ENCODE results near the gene MCC. TPM values are rescaled to one million over a fixed set of nuclear protein-coding genes. Genes with fewer than 3 reads are reported as not detected.

Gene MCC
- total RNA-seq, 1 experiment from 2014 or later, result 7.1 TPM

DNA sequence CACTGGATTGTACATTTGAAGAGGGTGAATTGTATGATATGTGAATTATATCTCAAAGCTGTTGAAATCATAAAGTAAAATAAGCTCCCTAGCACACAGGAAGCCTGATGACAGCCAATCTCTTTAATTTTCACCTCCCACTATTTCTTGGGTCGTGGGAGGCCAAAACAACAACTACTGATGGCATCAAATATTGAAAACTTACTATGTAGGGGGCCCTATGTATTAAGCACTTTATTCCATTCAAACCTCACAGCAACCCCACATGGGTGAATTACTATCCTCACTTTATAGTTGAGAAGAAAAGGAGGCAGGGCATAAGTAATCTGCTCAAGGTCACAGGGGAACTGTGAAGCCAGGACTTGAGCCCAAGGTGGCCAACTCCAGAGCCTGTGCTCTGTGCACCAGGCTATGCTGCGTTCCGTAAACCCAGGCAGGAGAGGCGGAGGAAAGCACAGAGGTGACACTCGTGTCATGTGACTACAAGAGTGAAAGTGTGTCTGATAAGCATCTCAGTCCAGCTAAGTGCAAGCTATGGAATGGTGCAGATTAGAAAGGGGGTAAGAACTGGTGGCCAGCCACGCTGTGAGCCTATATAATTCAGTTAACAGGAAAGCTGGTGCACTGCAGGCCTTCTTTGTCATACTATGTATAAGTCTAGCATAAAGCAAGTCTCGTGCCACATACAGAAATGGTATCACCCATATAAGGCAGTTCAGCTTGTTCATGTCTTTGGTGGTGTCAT is 290.6 kb downstream of the MCC start:
- no peaks in the 10 kb centered on the region for H3F3A ChIP-seq (ENCODE audit: low read length, unreplicated experiment)
- H3K27me3 ChIP-seq (ENCODE audit: low read length), result peaks cover 8% of the 10 kb centered on the region; the same call in 1 of the 2 replicates
- no peaks in the 10 kb centered on the region for H3K36me3 ChIP-seq (ENCODE audit: low read depth, low read length)
- no peaks in the 10 kb centered on the region for H3K79me2 ChIP-seq (ENCODE audit: low read length)
- no peak overlapping the region for H2AFZ ChIP-seq (ENCODE audit: low read length)
- TF ChIP-seq EZH2 (IDR thresholded peaks at IDR 0.05; ENCODE audit: low read length, unreplicated experiment) (no peak), EZH2phosphoT487 (IDR thresholded peaks at IDR 0.05; ENCODE audit: borderline replicate concordance, low read length) (no peak), CTCF (conservative IDR thresholded peaks at IDR 0.05; ENCODE audit: low read depth, low read length) (no peak)
- no peak overlapping the region for H3K9ac ChIP-seq (ENCODE audit: low read length)
- DNase-seq, result no peak
- ChIA-PET CTCF (no interaction called here), POLR2A (ENCODE audit: unreplicated experiment) (no interaction called here)
- ATAC-seq, result no peak
- H4K20me1 ChIP-seq (ENCODE audit: low read length), result no peaks in the 10 kb centered on the region
- BruUV-seq (replicated peaks), result no TSS peak
- H3K27ac ChIP-seq (ENCODE audit: low read length), result no peak overlapping the region
- no peak overlapping the region for H3K4me3 ChIP-seq (ENCODE audit: low read length)
- H3K4me2 ChIP-seq (ENCODE audit: low read length), result no peak overlapping the region
- no peaks in the 10 kb centered on the region for H3K9me2 ChIP-seq (replicated peaks; ENCODE audit: low read length)
- intact Hi-C loops (cut with micrococcal nuclease), result no loop called here
- H3K4me1 ChIP-seq (ENCODE audit: insufficient read depth, low read length), result peaks cover 3% of the 10 kb centered on the region; the same call in 1 of the 2 replicates
- H3K9me3 ChIP-seq (ENCODE audit: low read length), result no peaks in the 10 kb centered on the region

- no peaks in the 10 kb centered on the region for H3K27me3 ChIP-seq (ENCODE audit: low read length)
- TF ChIP-seq EZH2 (IDR thresholded peaks at IDR 0.05; ENCODE audit: low read length, unreplicated experiment), result no peak
- no peak for TF ChIP-seq EZH2phosphoT487 (IDR thresholded peaks at IDR 0.05; ENCODE audit: borderline replicate concordance, low read length)
- no peaks in the 10 kb centered on the region for H3K9me3 ChIP-seq (ENCODE audit: low read length)
- intact Hi-C loops (cut with micrococcal nuclease), result no loop called here
- H3K9me2 ChIP-seq (replicated peaks; ENCODE audit: low read length), result no peaks in the 10 kb centered on the region
- BruUV-seq (replicated peaks), result no TSS peak
- no peaks in the 10 kb centered on the region for H3K36me3 ChIP-seq (ENCODE audit: low read depth, low read length)
- H3K4me1 ChIP-seq (ENCODE audit: insufficient read depth, low read length), result peaks cover 5% of the 10 kb centered on the region
- H3K4me2 ChIP-seq (ENCODE audit: low read length), result no peak overlapping the region
- H3K4me3 ChIP-seq (ENCODE audit: low read length), result no peak overlapping the region
- no peak overlapping the region for H3K27ac ChIP-seq (ENCODE audit: low read length)
- no peaks in the 10 kb centered on the region for H3F3A ChIP-seq (ENCODE audit: low read length, unreplicated experiment)
- no peak for ATAC-seq
- ChIA-PET CTCF (no interaction called here), POLR2A (ENCODE audit: unreplicated experiment) (no interaction called here)
- no peaks in the 10 kb centered on the region for H3K79me2 ChIP-seq (ENCODE audit: low read length)
- no peak overlapping the region for H2AFZ ChIP-seq (ENCODE audit: low read length)
- no peak for DNase-seq
- H3K9ac ChIP-seq (ENCODE audit: low read length), result no peak overlapping the region
- no peaks in the 10 kb centered on the region for H4K20me1 ChIP-seq (ENCODE audit: low read length)
These were observed 292.5 kb downstream of the MCC start for GRCh38 chr5:113195771-113196170.

DNA sequence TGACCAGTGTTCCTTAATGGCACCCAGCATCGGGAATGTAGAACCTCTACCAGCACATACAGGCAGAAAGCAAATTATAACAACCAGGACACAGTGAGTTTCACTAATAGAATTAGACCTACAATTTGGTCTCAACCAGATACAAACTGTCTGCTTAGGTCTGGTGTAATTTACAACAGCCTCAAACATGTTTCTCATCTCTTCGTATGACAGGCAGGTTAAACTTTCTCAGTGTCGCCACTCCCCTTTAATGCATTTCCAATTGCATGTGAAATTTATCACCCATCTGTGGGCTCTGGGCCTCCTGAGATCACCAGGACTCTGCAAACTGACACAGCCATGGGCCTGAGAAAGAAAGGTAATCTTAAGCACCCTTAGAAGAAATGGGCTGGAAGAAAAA is 293.0 kb downstream of the MCC start:
- Histone ChIP-seq H3K9ac (ENCODE audit: low read length) (no peak overlapping the region), H3K4me2 (ENCODE audit: low read length) (no peak overlapping the region), H3K4me3 (ENCODE audit: low read length) (no peak overlapping the region), H3K27ac (ENCODE audit: low read length) (no peak overlapping the region), H3K36me3 (ENCODE audit: low read depth, low read length) (no peaks in the 10 kb centered on the region), H3F3A (ENCODE audit: low read length, unreplicated experiment) (no peaks in the 10 kb centered on the region), H3K9me3 (ENCODE audit: low read length) (no peaks in the 10 kb centered on the region), H2AFZ (ENCODE audit: low read length) (no peak overlapping the region), H4K20me1 (ENCODE audit: low read length) (no peaks in the 10 kb centered on the region), H3K9me2 (replicated peaks; ENCODE audit: low read length) (no peaks in the 10 kb centered on the region), H3K79me2 (ENCODE audit: low read length) (no peaks in the 10 kb centered on the region), H3K4me1 (ENCODE audit: insufficient read depth, low read length) (peaks cover 10% of the 10 kb centered on the region), H3K27me3 (ENCODE audit: low read length) (no peaks in the 10 kb centered on the region)
- DNase-seq (no peak), ATAC-seq (no peak)
- POLR2A ChIA-PET (ENCODE audit: unreplicated experiment), result no interaction called here
- intact Hi-C loops (cut with micrococcal nuclease), result no loop called here
- CTCF ChIA-PET, result no interaction called here
- no TSS peak for BruUV-seq (replicated peaks)
- TF ChIP-seq EZH2 (IDR thresholded peaks at IDR 0.05; ENCODE audit: low read length, unreplicated experiment) (no peak), CTCF (conservative IDR thresholded peaks at IDR 0.05; ENCODE audit: low read depth, low read length) (no peak), EZH2phosphoT487 (IDR thresholded peaks at IDR 0.05; ENCODE audit: borderline replicate concordance, low read length) (no peak)

Measured in PC-3 (cell line).